Trophoblast cell (in vitro differentiated cells and primary cell): ENCODE data around the gene COPE.

Experiments used
- DNase-seq, 2 donors: peaks; one replicate each; pipeline ENCODE4 v3.0.0-alpha.2; 2016
- H2AFZ ChIP-seq: 2 replicates; pipeline ENCODE4 v1.6.1; 2013; ENCODE audit warnings: low read length, moderate library complexity, mild to moderate bottlenecking; ENCODE audit not compliant: insufficient read depth, poor library complexity
- H2AK5ac ChIP-seq: 2 replicates; pipeline ENCODE4 v1.6.1; 2013; ENCODE audit warnings: mild to moderate bottlenecking, low read length
- H2BK120ac ChIP-seq: 2 replicates; pipeline ENCODE4 v1.6.1; 2013; ENCODE audit warnings: low read length, mild to moderate bottlenecking, moderate library complexity; ENCODE audit not compliant: insufficient read depth, poor library complexity
- H2BK12ac ChIP-seq: 2 replicates; pipeline ENCODE4 v1.6.1; 2013; ENCODE audit warnings: mild to moderate bottlenecking, low read length, moderate library complexity
- H2BK5ac ChIP-seq: 2 replicates; pipeline ENCODE4 v1.6.1; 2013; ENCODE audit warnings: low read length, low read depth, moderate library complexity, mild to moderate bottlenecking; ENCODE audit not compliant: poor library complexity
- H3K14ac ChIP-seq: 2 replicates; pipeline ENCODE4 v1.6.1; 2013; ENCODE audit warnings: mild to moderate bottlenecking, low read length
- H3K18ac ChIP-seq: 2 replicates; pipeline ENCODE4 v1.6.1; 2013; ENCODE audit warnings: mild to moderate bottlenecking, low read length
- H3K23ac ChIP-seq: 2 replicates; pipeline ENCODE4 v1.6.1; 2013; ENCODE audit warnings: low read length
- H3K27ac ChIP-seq: 2 replicates; pipeline ENCODE4 v1.5.1; 2013; ENCODE audit warnings: low read depth, mild to moderate bottlenecking, inconsistent platforms, low read length, moderate library complexity
- H3K27me3 ChIP-seq: 2 replicates; pipeline ENCODE4 v1.6.1; 2013; ENCODE audit warnings: inconsistent platforms, mild to moderate bottlenecking, low read length, moderate library complexity; ENCODE audit not compliant: insufficient read depth
- H3K36me3 ChIP-seq, 2 experiments: 1 replicate in 1 of 2; 2 replicates in 1 of 2; pipeline ENCODE4 v1.6.1; 2013; ENCODE audit warnings: low read length in 2 of 2, mild to moderate bottlenecking in 2 of 2, moderate library complexity in 1 of 2; ENCODE audit not compliant: insufficient read depth in 2 of 2, control insufficient read depth in 1 of 2
- H3K4ac ChIP-seq: 2 replicates; pipeline ENCODE4 v1.6.1; 2013; ENCODE audit warnings: low read depth, mild to moderate bottlenecking, low read length, moderate library complexity
- H3K4me1 ChIP-seq, 2 experiments: 1 replicate in 1 of 2; 2 replicates in 1 of 2; pipeline ENCODE4 v1.6.1; 2013; ENCODE audit warnings: low read length in 2 of 2, mild to moderate bottlenecking in 2 of 2, moderate library complexity in 1 of 2; ENCODE audit not compliant: insufficient read depth in 2 of 2, control insufficient read depth in 1 of 2
- H3K4me2 ChIP-seq: 2 replicates; pipeline ENCODE4 v1.6.1; 2013; ENCODE audit warnings: inconsistent platforms, mild to moderate bottlenecking, low read length, moderate library complexity
- H3K4me3 ChIP-seq: 2 replicates; pipeline ENCODE4 v1.5.1; 2013; ENCODE audit warnings: mild to moderate bottlenecking, low read depth, low read length, inconsistent platforms
- H3K79me1 ChIP-seq: one replicate; pipeline ENCODE4 v1.6.1; 2013; ENCODE audit warnings: low read length
- H3K79me2 ChIP-seq: 2 replicates; pipeline ENCODE4 v1.6.1; 2013; ENCODE audit warnings: low read length, mild to moderate bottlenecking; ENCODE audit not compliant: control insufficient read depth, insufficient read depth, poor library complexity
- H3K9ac ChIP-seq: 2 replicates; pipeline ENCODE4 v1.6.1; 2013; ENCODE audit warnings: mild to moderate bottlenecking, low read length
- H3K9me3 ChIP-seq: 2 replicates; pipeline ENCODE4 v1.6.1; 2013; ENCODE audit warnings: low read depth, mild to moderate bottlenecking, control low read depth, inconsistent platforms, low read length; ENCODE audit not compliant: insufficient read depth
- H4K12ac ChIP-seq: 2 replicates; pipeline ENCODE4 v1.6.1; 2013; ENCODE audit warnings: low read depth, mild to moderate bottlenecking, low read length, moderate library complexity
- H4K8ac ChIP-seq: 2 replicates; pipeline ENCODE4 v1.6.1; 2013; ENCODE audit warnings: low read depth, mild to moderate bottlenecking, low read length, moderate library complexity
- H4K91ac ChIP-seq: one replicate; pipeline ENCODE4 v1.6.1; 2013; ENCODE audit warnings: low read depth, mild to moderate bottlenecking, low read length, moderate library complexity
- WGBS: extraction: QIAGEN DNeasy Blood & Tissue Kit; methylation state at CpG from one replicate; pipeline ENCODE4 v1.1.7; 2013; ENCODE audit warnings: missing lambda C conversion rate; ENCODE audit not compliant: insufficient read length, insufficient coverage; ENCODE audit errors: extremely low coverage; 5-methylcytosine and 5-hydroxymethylcytosine counted together

COPE gene

DNA sequence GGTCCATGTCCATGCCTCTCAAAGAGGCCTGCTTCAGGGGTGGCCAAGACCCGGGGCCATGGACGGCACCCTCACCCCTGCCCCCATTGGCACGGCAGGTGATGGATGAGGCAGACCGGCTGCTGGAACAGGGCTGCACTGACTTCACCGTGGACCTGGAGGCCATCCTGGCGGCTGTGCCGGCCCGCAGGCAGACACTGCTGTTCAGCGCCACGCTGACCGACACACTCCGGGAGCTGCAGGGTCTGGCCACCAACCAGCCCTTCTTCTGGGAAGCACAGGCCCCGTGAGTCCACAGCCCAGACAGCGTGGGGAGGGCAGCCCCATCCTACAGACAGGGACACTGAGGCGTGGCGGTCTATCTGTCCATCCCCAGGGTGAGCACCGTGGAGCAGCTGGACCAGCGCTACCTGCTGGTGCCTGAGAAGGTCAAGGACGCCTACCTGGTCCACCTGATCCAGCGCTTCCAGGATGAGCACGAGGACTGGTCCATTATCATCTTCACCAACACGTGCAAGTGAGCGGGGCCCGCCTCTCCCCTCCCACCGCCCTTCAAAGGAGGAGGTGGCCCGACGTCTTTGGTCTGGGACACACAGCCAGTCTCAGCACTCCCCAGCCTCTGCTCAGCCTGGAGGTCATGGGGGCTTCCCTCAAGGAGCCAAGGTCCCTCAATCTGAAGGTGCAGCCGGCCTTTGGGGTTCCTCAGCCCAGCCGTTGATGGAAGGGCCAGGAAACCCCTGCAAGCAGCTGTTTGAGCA lies 3.2 kb upstream of the COPE start:
- no peak overlapping the region for H4K8ac ChIP-seq
- no peak overlapping the region for H3K27ac ChIP-seq
- H3K9me3 ChIP-seq = peaks cover under 1% of the 10 kb centered on the region
- H3K4me1 ChIP-seq = peaks cover 6 to 9% of the 10 kb centered on the region in 2 experiments
- peaks cover 47 to 55% of the 10 kb centered on the region in 2 experiments for H3K36me3 ChIP-seq
- H3K79me1 ChIP-seq = peaks cover 5% of the 10 kb centered on the region
- H4K91ac ChIP-seq = no peak overlapping the region
- H3K79me2 ChIP-seq = peaks cover 16% of the 10 kb centered on the region
- no CpG with 5 or more reads among the region's 29 CpGs for WGBS
- no peak for DNase-seq
- no peak overlapping the region for H3K18ac ChIP-seq
- H2BK120ac ChIP-seq = no peak overlapping the region
- no peak overlapping the region for H3K4ac ChIP-seq
- no peak overlapping the region for H2AK5ac ChIP-seq
- H2BK5ac ChIP-seq = no peak overlapping the region
- no peak overlapping the region for H4K12ac ChIP-seq
- H2BK12ac ChIP-seq = no peak overlapping the region
- H3K4me2 ChIP-seq = no peak overlapping the region
- no peak overlapping the region for H3K23ac ChIP-seq
- no peak overlapping the region for H3K14ac ChIP-seq
- H2AFZ ChIP-seq = no peak overlapping the region
- no peaks in the 10 kb centered on the region for H3K27me3 ChIP-seq
- no peak overlapping the region for H3K9ac ChIP-seq
- no peak overlapping the region for H3K4me3 ChIP-seq

DNA sequence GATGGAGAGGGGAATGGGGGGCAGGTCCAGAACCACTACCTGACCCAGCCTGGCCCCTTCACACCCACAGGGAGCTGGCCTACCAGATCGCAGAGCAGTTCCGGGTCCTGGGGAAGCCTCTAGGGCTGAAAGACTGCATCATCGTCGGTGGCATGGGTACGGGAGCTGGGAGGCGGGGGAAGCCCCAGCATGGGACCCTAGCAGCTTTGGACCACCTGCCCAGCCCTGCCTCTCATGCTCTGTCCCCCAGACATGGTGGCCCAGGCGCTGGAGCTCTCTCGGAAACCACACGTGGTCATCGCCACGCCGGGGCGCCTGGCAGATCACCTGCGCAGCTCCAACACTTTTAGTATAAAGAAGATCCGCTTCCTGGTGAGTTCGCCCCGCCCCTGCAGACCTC lies 2.4 kb upstream of the COPE start:
- WGBS = no CpG with 5 or more reads among the region's 17 CpGs
- no peak overlapping the region for H4K8ac ChIP-seq
- H3K36me3 ChIP-seq = peaks cover 45 to 51% of the 10 kb centered on the region in 2 experiments
- H3K9ac ChIP-seq = no peak overlapping the region
- no peak overlapping the region for H3K4ac ChIP-seq
- no peak overlapping the region for H2BK120ac ChIP-seq
- H4K12ac ChIP-seq = no peak overlapping the region
- H3K4me1 ChIP-seq = peaks cover 6 to 9% of the 10 kb centered on the region in 2 experiments
- peak overlapping the region; percentile 3 for H3K4me3 ChIP-seq
- H3K14ac ChIP-seq = no peak overlapping the region
- no peak for DNase-seq
- H3K79me1 ChIP-seq = peaks cover 5% of the 10 kb centered on the region
- H3K4me2 ChIP-seq = no peak overlapping the region
- no peak overlapping the region for H2AFZ ChIP-seq
- no peak overlapping the region for H2BK5ac ChIP-seq
- no peak overlapping the region for H3K27ac ChIP-seq
- H3K9me3 ChIP-seq = no peaks in the 10 kb centered on the region
- no peak overlapping the region for H4K91ac ChIP-seq
- H3K27me3 ChIP-seq = no peaks in the 10 kb centered on the region
- H3K18ac ChIP-seq = no peak overlapping the region
- no peak overlapping the region for H3K23ac ChIP-seq
- H2BK12ac ChIP-seq = no peak overlapping the region
- H2AK5ac ChIP-seq = no peak overlapping the region
- peaks cover 16% of the 10 kb centered on the region for H3K79me2 ChIP-seq

DNA sequence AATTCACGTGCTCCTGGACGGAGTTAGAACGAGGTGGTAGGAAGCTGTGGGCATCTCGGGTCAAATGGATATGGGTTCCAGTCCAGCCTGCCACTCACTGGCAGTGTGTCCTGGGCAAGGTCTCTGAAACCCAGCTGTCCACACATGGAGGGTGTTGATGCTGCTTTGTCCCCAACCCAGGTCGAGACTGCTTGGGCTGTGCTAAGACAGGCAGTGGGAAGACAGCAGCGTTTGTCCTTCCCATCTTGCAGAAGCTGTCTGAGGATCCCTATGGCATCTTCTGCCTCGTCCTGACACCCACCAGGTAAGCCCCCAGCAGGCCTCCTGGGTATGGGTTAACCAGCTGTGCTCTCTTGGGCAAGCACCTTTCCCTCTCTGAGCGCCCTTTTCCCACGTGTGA lies 1.2 kb upstream of the COPE start:
- DNase-seq = no peak
- Histone ChIP-seq H3K9ac (peak overlapping the region; percentile 96), H3K27me3 (no peaks in the 10 kb centered on the region), H3K23ac (no peak overlapping the region), H3K27ac (no peak overlapping the region), H2AFZ (no peak overlapping the region), H2AK5ac (no peak overlapping the region), H2BK120ac (no peak overlapping the region), H2BK12ac (no peak overlapping the region), H3K79me2 (peaks cover 16% of the 10 kb centered on the region), H3K79me1 (peaks cover 5% of the 10 kb centered on the region), H3K14ac (no peak overlapping the region), H4K8ac (peak overlapping the region; percentile 51), H4K12ac (peak overlapping the region; percentile 51), H3K4me1 (peaks cover 6 to 9% of the 10 kb centered on the region in 2 experiments), H3K4ac (peak overlapping the region; percentile 56), H3K36me3 (peaks cover 38 to 44% of the 10 kb centered on the region in 2 experiments), H2BK5ac (no peak overlapping the region), H3K4me3 (peak overlapping the region; percentile 6), H3K18ac (no peak overlapping the region), H3K4me2 (peak overlapping the region; percentile 76), H3K9me3 (no peaks in the 10 kb centered on the region), H4K91ac (no peak overlapping the region)
- WGBS = no CpG with 5 or more reads among the region's 9 CpGs

DNA sequence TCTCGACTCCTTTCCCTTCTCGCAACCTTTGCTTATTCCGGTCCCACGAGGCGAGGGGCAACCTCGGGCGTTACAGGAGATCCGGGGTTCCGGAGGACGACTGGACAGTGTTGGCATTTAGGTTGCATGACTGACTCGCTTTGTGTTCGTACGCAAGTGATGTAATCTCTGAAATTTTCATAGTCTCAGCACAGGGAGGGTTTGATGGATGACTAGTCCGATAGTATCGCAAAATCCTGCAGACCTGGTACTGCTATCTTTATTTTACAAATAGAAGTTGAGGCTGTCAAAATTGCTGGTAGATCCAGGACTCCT lies 670 bp upstream of the COPE start:
- Histone ChIP-seq H3K4ac (peak overlapping the region; percentile 13), H2AK5ac (peak overlapping the region; percentile 46), H3K18ac (peak overlapping the region; percentile 67), H3K9ac (peak overlapping the region; percentile 96), H3K4me1 (peaks cover 6 to 9% of the 10 kb centered on the region in 2 experiments), H3K4me3 (peak overlapping the region; percentile 98), H3K79me1 (peaks cover 5% of the 10 kb centered on the region), H2BK12ac (no peak overlapping the region), H4K91ac (peak overlapping the region; percentile 34), H3K36me3 (peaks cover 42 to 46% of the 10 kb centered on the region in 2 experiments), H3K9me3 (no peaks in the 10 kb centered on the region), H3K27ac (no peak overlapping the region), H2AFZ (peak overlapping the region; percentile 46), H3K4me2 (peak overlapping the region; percentile 76), H3K23ac (no peak overlapping the region), H3K14ac (peak overlapping the region; percentile 46), H4K12ac (peak overlapping the region; percentile 49), H3K79me2 (peaks cover 16% of the 10 kb centered on the region), H2BK5ac (no peak overlapping the region), H4K8ac (peak overlapping the region; percentile 86), H2BK120ac (no peak overlapping the region), H3K27me3 (no peaks in the 10 kb centered on the region)
- DNase-seq = peak in 1 of 2 donors; percentile 23
- WGBS = no CpG with 5 or more reads among the region's 15 CpGs
